Tibial nerve (tissue), 3 donors: ENCODE data around the gene RIN1.

ENCODE experiments used
- POLR2A ChIP-seq, 2 donors: fragments of 450-650 bp; IDR thresholded peaks; one replicate each; pipeline ENCODE4 v1.6.1; 2017; ENCODE audit warnings: antibody characterized with exemption in 2 of 2, mild to moderate bottlenecking in 2 of 2, moderate library complexity in 2 of 2
- TF ChIP-seq, protein P1 (sequence below), 5 experiments: fragments of 200-600 bp in 3 of 5; fragments of 450-650 bp in 2 of 5; sonication (generic) in 3 of 5; IDR thresholded peaks; one replicate each; pipeline ENCODE4 v1.5.1; 2016 to 2019; ENCODE audit warnings: antibody characterized with exemption in 5 of 5, mild to moderate bottlenecking in 3 of 5, moderate library complexity in 2 of 5

GRCh38 chr11:66346476-66347424 is 10.5 kb upstream of the RIN1 start:
- TF ChIP-seq, protein P1, sequence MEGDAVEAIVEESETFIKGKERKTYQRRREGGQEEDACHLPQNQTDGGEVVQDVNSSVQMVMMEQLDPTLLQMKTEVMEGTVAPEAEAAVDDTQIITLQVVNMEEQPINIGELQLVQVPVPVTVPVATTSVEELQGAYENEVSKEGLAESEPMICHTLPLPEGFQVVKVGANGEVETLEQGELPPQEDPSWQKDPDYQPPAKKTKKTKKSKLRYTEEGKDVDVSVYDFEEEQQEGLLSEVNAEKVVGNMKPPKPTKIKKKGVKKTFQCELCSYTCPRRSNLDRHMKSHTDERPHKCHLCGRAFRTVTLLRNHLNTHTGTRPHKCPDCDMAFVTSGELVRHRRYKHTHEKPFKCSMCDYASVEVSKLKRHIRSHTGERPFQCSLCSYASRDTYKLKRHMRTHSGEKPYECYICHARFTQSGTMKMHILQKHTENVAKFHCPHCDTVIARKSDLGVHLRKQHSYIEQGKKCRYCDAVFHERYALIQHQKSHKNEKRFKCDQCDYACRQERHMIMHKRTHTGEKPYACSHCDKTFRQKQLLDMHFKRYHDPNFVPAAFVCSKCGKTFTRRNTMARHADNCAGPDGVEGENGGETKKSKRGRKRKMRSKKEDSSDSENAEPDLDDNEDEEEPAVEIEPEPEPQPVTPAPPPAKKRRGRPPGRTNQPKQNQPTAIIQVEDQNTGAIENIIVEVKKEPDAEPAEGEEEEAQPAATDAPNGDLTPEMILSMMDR (IDR thresholded peaks at IDR 0.05) = no peak
- no peak for TF ChIP-seq POLR2A (IDR thresholded peaks at IDR 0.05)
